Liver (tissue), 9 donors: ENCODE results near the gene CNIH1. TPM values are rescaled to one million over a fixed set of nuclear protein-coding genes. Genes with fewer than 3 reads are reported as not detected.

Experiments used
- DNase-seq: peaks from one replicate; pipeline ENCODE4 v3.0.0-alpha.2; 2017; ENCODE audit warnings: low spot score
- H3K27ac ChIP-seq, 2 donors: one replicate each; pipeline ENCODE4 v1.7.0; 2013; ENCODE audit warnings: inconsistent platforms in 2 of 2, low read length in 2 of 2, control low read depth in 1 of 2, low read depth in 1 of 2, mild to moderate bottlenecking in 1 of 2
- H3K27me3 ChIP-seq, 4 donors: one replicate each; pipeline versions ENCODE4 v1.6.1 to v1.7.0; 2013; ENCODE audit warnings: low read length in 3 of 4, inconsistent platforms in 1 of 4, mild to moderate bottlenecking in 1 of 4, moderate library complexity in 1 of 4; ENCODE audit not compliant: control insufficient read depth in 4 of 4, insufficient read depth in 4 of 4
- H3K36me3 ChIP-seq, 4 donors: one replicate each; pipeline versions ENCODE4 v1.6.1 to v1.7.0; 2013; ENCODE audit warnings: low read length in 3 of 4, mild to moderate bottlenecking in 3 of 4, low read depth in 1 of 4, moderate library complexity in 1 of 4; ENCODE audit not compliant: control insufficient read depth in 4 of 4, insufficient read depth in 3 of 4
- H3K4me1 ChIP-seq, 4 donors: one replicate each; pipeline versions ENCODE4 v1.6.1 to v1.7.0; 2013; ENCODE audit warnings: low read length in 3 of 4, mild to moderate bottlenecking in 3 of 4, moderate library complexity in 1 of 4; ENCODE audit not compliant: control insufficient read depth in 4 of 4, insufficient read depth in 4 of 4
- H3K4me3 ChIP-seq, 3 donors: one replicate each; pipeline versions ENCODE4 v1.6.1 to v1.7.0; 2013; ENCODE audit warnings: low read length in 3 of 3, control low read depth in 1 of 3, low read depth in 1 of 3, mild to moderate bottlenecking in 1 of 3
- H3K9ac ChIP-seq, 2 donors: one replicate each; pipeline ENCODE4 v1.7.0; 2013; ENCODE audit warnings: low read length in 2 of 2, mild to moderate bottlenecking in 2 of 2, moderate library complexity in 2 of 2, control low read depth in 1 of 2, low read depth in 1 of 2
- H3K9me3 ChIP-seq, 4 donors: one replicate each; pipeline versions ENCODE4 v1.6.1 to v1.7.0; 2013; ENCODE audit warnings: low read length in 3 of 4; ENCODE audit not compliant: control insufficient read depth in 4 of 4
- FOXA1 ChIP-seq: IDR thresholded peaks from 2 replicates; pipeline ENCODE4 v1.6.1; 2016; ENCODE audit warnings: antibody characterized with exemption
- FOXA2 ChIP-seq: IDR thresholded peaks from 2 replicates; pipeline ENCODE4 v1.6.1; 2016; ENCODE audit warnings: antibody characterized with exemption
- HNF4A ChIP-seq, 2 donors: conservative IDR thresholded peaks; 2 replicates each; pipeline ENCODE4 v1.6.1; 2016; ENCODE audit warnings: antibody characterized with exemption in 2 of 2, mild to moderate bottlenecking in 2 of 2
- HNF4G ChIP-seq: IDR thresholded peaks from 2 replicates; pipeline ENCODE4 v1.6.1; 2016; ENCODE audit warnings: antibody characterized with exemption
- JUND ChIP-seq, 2 donors: IDR thresholded peaks; 2 replicates each; pipeline ENCODE4 v1.6.1; 2016; ENCODE audit warnings: antibody characterized with exemption in 2 of 2
- NR2F2 ChIP-seq: IDR thresholded peaks from 2 replicates; pipeline ENCODE4 v1.6.1; 2016; ENCODE audit warnings: antibody characterized with exemption
- RXRA ChIP-seq, 2 donors: IDR thresholded peaks; 2 replicates each; pipeline ENCODE4 v1.6.1; 2017 to 2018; ENCODE audit warnings: antibody characterized with exemption in 2 of 2, mild to moderate bottlenecking in 1 of 2
- SP1 ChIP-seq: IDR thresholded peaks from 2 replicates; pipeline ENCODE4 v1.6.1; 2018; ENCODE audit warnings: antibody characterized with exemption, mild to moderate bottlenecking
- TAF1 ChIP-seq: conservative IDR thresholded peaks from 2 replicates; pipeline ENCODE4 v1.6.1; 2016; ENCODE audit warnings: antibody characterized with exemption, mild to moderate bottlenecking
- YY1 ChIP-seq: IDR thresholded peaks from 2 replicates; pipeline ENCODE4 v1.6.1; 2016; ENCODE audit warnings: antibody characterized with exemption, mild to moderate bottlenecking
- WGBS: extraction: QIAGEN DNeasy Blood & Tissue Kit; methylation state at CpG from one replicate; pipeline ENCODE4 v1.1.7; 2013; 5-methylcytosine and 5-hydroxymethylcytosine counted together
- polyA plus RNA-seq, 2 donors: library from polyadenylated mRNA; stranded (reverse) in 1 of 2; unstranded in 1 of 2; fragments of 200-250 nt in 1 of 2; fragments of >200 nt in 1 of 2; fragmentation: Nextera tagmentation in 1 of 2; extraction: Ambion mirVana in 1 of 2; gene quantifications; one replicate each; pipeline versions ENCODE4 v1.2.1 to v1.2.3, GENCODE V29; 2013 to 2015
- total RNA-seq, 2 donors: library from RNA; depleted of rRNA; stranded (reverse); fragments of >200 nt; gene quantifications; one replicate each; pipeline ENCODE4 v1.2.3, GENCODE V29; 2014
- TF ChIP-seq, protein P1 (sequence below): fragments of 150-350 bp; IDR thresholded peaks from 2 replicates; pipeline ENCODE4 v1.5.1; 2017; ENCODE audit warnings: improper control_type of control experiment, low read depth, low read length; ENCODE audit not compliant: missing input control
- TF ChIP-seq, protein P2 (sequence below): IDR thresholded peaks from 2 replicates; pipeline ENCODE4 v1.6.1; 2016; ENCODE audit warnings: antibody characterized with exemption
- TF ChIP-seq, protein P3 (sequence below): IDR thresholded peaks from 2 replicates; pipeline ENCODE4 v1.6.1; 2016; ENCODE audit warnings: antibody characterized with exemption
- donor health status: healthy.
- donor health status: healthy.
- donor health status: healthy.
- donor health status: healthy.
- donor health status: healthy.

Gene CNIH1
- total and polyA plus RNA-seq, 4 donors, result 33.9 to 193 (median 116) TPM

- peaks cover 0 to 8% (median 1%) of the 10 kb centered on the region in 4 donors for H3K36me3 ChIP-seq
- H3K4me1 ChIP-seq, result peaks cover 0 to 5% (median 0%) of the 10 kb centered on the region in 4 donors
- no peaks in the 10 kb centered on the region for H3K27me3 ChIP-seq
- DNase-seq, result no peak
- TF ChIP-seq FOXA1, result no peak
- H3K27ac ChIP-seq, result no peak overlapping the region
- WGBS, result 68% methylated on average over 2 of the region's 2 CpGs
- H3K9me3 ChIP-seq, result no peaks in the 10 kb centered on the region
- H3K4me3 ChIP-seq, result no peak overlapping the region
- no peak overlapping the region for H3K9ac ChIP-seq
These were observed 33.1 kb upstream of the CNIH1 start for GRCh38 chr14:54474232-54474793.

GRCh38 chr14:54472315-54472714 lies 31.1 kb upstream of the CNIH1 start:
- peaks cover 0 to 4% (median 3%) of the 10 kb centered on the region in 4 donors for H3K9me3 ChIP-seq
- 96% methylated on average over 4 of the region's 4 CpGs for WGBS
- peaks cover 0 to 5% (median 0%) of the 10 kb centered on the region in 4 donors for H3K4me1 ChIP-seq

DNA sequence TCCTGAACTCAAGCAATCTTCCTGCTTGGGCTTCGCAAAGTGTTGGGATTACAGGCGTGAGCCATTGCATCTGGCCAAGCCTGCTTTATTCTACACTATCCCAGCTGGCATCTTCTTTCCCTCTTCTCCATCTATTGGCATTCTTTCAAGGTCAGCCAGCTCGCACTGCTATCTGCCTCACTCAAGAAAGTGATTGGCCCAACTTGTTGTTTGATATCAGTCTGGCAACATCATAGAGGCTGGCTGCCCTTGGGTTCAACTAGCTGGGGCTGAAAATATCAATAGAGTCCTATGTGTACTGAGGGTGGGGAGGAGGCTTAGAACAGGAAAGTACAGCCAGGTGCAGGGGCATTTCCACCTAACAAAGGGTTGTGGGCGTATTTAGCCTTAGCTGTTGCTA lies 30.5 kb upstream of the CNIH1 start:
- WGBS, result 65% methylated on average over 4 of the region's 4 CpGs

More at GRCh38 chr14:54472315-54472714, 31.1 kb upstream of the CNIH1 start:
- peaks cover 0 to under 1% (median under 1%) of the 10 kb centered on the region in 4 donors for H3K36me3 ChIP-seq
- H3K27me3 ChIP-seq, result no peaks in the 10 kb centered on the region
- no peak for DNase-seq
- no peak overlapping the region for H3K27ac ChIP-seq
- TF ChIP-seq YY1 (no peak), FOXA1 (no peak), NR2F2 (no peak), SP1 (no peak)
- H3K4me3 ChIP-seq, result no peak overlapping the region
- H3K9ac ChIP-seq, result no peak overlapping the region

DNA sequence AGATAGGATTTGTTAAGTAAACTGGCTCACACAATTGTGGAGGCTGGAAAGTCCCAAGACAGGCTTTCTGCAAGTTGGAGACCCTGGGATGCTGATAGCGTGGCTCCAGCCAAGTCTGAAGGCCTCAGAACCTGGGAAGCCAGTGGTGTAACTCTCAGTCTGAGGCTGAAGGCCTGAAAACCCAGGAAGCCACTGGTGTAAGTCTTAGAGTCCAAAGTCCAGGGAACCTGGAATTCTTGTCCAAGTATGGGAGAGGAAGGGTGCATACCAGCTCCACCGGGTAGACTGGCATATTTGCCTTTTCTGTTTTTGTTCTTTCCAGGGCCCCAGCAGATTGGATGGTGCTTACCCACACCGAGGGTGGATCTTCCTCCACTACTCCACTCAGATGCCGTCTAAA lies 29.5 kb upstream of the CNIH1 start:
- peaks cover 0 to 12% (median 3%) of the 10 kb centered on the region in 4 donors for H3K9me3 ChIP-seq
- peaks cover 0 to 5% (median 0%) of the 10 kb centered on the region in 4 donors for H3K4me1 ChIP-seq
- H3K27ac ChIP-seq, result no peak overlapping the region
- no peak for TF ChIP-seq JUND (IDR thresholded peaks at IDR 0.05)
- TF ChIP-seq RXRA (IDR thresholded peaks at IDR 0.05), result no peak
- no peak for TF ChIP-seq TAF1
- TF ChIP-seq, protein P1, sequence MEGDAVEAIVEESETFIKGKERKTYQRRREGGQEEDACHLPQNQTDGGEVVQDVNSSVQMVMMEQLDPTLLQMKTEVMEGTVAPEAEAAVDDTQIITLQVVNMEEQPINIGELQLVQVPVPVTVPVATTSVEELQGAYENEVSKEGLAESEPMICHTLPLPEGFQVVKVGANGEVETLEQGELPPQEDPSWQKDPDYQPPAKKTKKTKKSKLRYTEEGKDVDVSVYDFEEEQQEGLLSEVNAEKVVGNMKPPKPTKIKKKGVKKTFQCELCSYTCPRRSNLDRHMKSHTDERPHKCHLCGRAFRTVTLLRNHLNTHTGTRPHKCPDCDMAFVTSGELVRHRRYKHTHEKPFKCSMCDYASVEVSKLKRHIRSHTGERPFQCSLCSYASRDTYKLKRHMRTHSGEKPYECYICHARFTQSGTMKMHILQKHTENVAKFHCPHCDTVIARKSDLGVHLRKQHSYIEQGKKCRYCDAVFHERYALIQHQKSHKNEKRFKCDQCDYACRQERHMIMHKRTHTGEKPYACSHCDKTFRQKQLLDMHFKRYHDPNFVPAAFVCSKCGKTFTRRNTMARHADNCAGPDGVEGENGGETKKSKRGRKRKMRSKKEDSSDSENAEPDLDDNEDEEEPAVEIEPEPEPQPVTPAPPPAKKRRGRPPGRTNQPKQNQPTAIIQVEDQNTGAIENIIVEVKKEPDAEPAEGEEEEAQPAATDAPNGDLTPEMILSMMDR, result no peak
- TF ChIP-seq NR2F2, result no peak
- TF ChIP-seq, protein P2, sequence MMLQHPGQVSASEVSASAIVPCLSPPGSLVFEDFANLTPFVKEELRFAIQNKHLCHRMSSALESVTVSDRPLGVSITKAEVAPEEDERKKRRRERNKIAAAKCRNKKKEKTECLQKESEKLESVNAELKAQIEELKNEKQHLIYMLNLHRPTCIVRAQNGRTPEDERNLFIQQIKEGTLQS, result no peak
- TF ChIP-seq, protein P3, sequence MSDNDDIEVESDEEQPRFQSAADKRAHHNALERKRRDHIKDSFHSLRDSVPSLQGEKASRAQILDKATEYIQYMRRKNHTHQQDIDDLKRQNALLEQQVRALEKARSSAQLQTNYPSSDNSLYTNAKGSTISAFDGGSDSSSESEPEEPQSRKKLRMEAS, result no peak
- H3K4me3 ChIP-seq, result no peak overlapping the region
- no peaks in the 10 kb centered on the region for H3K27me3 ChIP-seq
- no peaks in the 10 kb centered on the region for H3K36me3 ChIP-seq
- no peak overlapping the region for H3K9ac ChIP-seq
- DNase-seq, result no peak
- WGBS, result 92% methylated on average over 4 of the region's 4 CpGs

More for the DNA sequence above, 30.5 kb upstream of the CNIH1 start:
- H3K4me1 ChIP-seq, result peaks cover 0 to 5% (median 0%) of the 10 kb centered on the region in 4 donors
- no peak overlapping the region for H3K9ac ChIP-seq
- peaks cover 0 to 11% (median 3%) of the 10 kb centered on the region in 4 donors for H3K9me3 ChIP-seq
- no peak overlapping the region for H3K4me3 ChIP-seq
- H3K27ac ChIP-seq, result no peak overlapping the region
- TF ChIP-seq NR2F2, result no peak
- no peak for TF ChIP-seq HNF4G
- TF ChIP-seq HNF4A (conservative IDR thresholded peaks at IDR 0.05), result peak in 1 of 2 donors; percentile 36
- no peak for TF ChIP-seq FOXA1
- TF ChIP-seq FOXA2, result peak; percentile 4
- no peak for TF ChIP-seq JUND (IDR thresholded peaks at IDR 0.05)
- H3K27me3 ChIP-seq, result no peaks in the 10 kb centered on the region
- DNase-seq, result no peak
- H3K36me3 ChIP-seq, result no peaks in the 10 kb centered on the region
